ENCODE results near the gene ASTN2. TPM values are rescaled to one million over a fixed set of nuclear protein-coding genes. Genes with fewer than 3 reads are reported as not detected.

ASTN2 gene
- total RNA-seq, 1 experiment from 2014 or later = 1.8 TPM

- H3K9me3 ChIP-seq (replicated peaks) = no peaks in the 10 kb centered on the region
- no peak for DNase-seq (ENCODE audit: low read depth in 1 of 2, low spot score in 2 of 2)
- H3K36me3 ChIP-seq = no peaks in the 10 kb centered on the region
- no peak overlapping the region for H3K27ac ChIP-seq
- H3K4me1 ChIP-seq (replicated peaks) = no peaks in the 10 kb centered on the region
- H3K27me3 ChIP-seq (replicated peaks) = no peaks in the 10 kb centered on the region
- no peak overlapping the region for H3K4me3 ChIP-seq
These were observed 855.9 kb downstream of the ASTN2 start for GRCh38 chr9:116558818-116559540.

GRCh38 chr9:116558035-116558434 lies 856.8 kb downstream of the ASTN2 start:
- no peak for DNase-seq (ENCODE audit: low read depth in 1 of 2, low spot score in 2 of 2)
- Histone ChIP-seq H3K27ac (no peak overlapping the region), H3K9me3 (replicated peaks) (no peaks in the 10 kb centered on the region), H3K27me3 (replicated peaks) (no peaks in the 10 kb centered on the region), H3K4me3 (no peak overlapping the region), H3K4me1 (replicated peaks) (no peaks in the 10 kb centered on the region), H3K36me3 (no peaks in the 10 kb centered on the region)

- no peaks in the 10 kb centered on the region for H3K36me3 ChIP-seq
- no peaks in the 10 kb centered on the region for H3K27me3 ChIP-seq (replicated peaks)
- H3K4me3 ChIP-seq = no peak overlapping the region
- H3K4me1 ChIP-seq (replicated peaks) = no peaks in the 10 kb centered on the region; the same call in 1 of the 2 replicates
- no peaks in the 10 kb centered on the region for H3K9me3 ChIP-seq (replicated peaks)
- H3K27ac ChIP-seq = no peak overlapping the region
- DNase-seq (ENCODE audit: low read depth in 1 of 2, low spot score in 2 of 2) = no peak
These were observed 859.2 kb downstream of the ASTN2 start for GRCh38 chr9:116555556-116556155.

GRCh38 chr9:116555119-116555518 lies 859.7 kb downstream of the ASTN2 start:
- H3K9me3 ChIP-seq (replicated peaks) = no peaks in the 10 kb centered on the region
- no peaks in the 10 kb centered on the region for H3K27me3 ChIP-seq (replicated peaks)
- no peaks in the 10 kb centered on the region for H3K36me3 ChIP-seq
- no peak for DNase-seq (ENCODE audit: low read depth in 1 of 2, low spot score in 2 of 2)
- H3K4me3 ChIP-seq = no peak overlapping the region
- no peaks in the 10 kb centered on the region; the same call in 1 of the 2 replicates for H3K4me1 ChIP-seq (replicated peaks)
- H3K27ac ChIP-seq = no peak overlapping the region

- no peaks in the 10 kb centered on the region for H3K9me3 ChIP-seq (replicated peaks)
- H3K27me3 ChIP-seq (replicated peaks) = no peaks in the 10 kb centered on the region
- no peaks in the 10 kb centered on the region for H3K36me3 ChIP-seq
- H3K4me3 ChIP-seq = no peak overlapping the region
- H3K4me1 ChIP-seq (replicated peaks) = peaks cover 15% of the 10 kb centered on the region
- no peak for DNase-seq (ENCODE audit: low read depth in 1 of 2, low spot score in 2 of 2)
- H3K27ac ChIP-seq = no peak overlapping the region
These were observed 864.0 kb downstream of the ASTN2 start for GRCh38 chr9:116550696-116551436.

- Histone ChIP-seq H3K4me3 (no peak overlapping the region), H3K4me1 (replicated peaks) (peaks cover 15% of the 10 kb centered on the region), H3K36me3 (no peaks in the 10 kb centered on the region), H3K27me3 (replicated peaks) (no peaks in the 10 kb centered on the region), H3K27ac (no peak overlapping the region), H3K9me3 (replicated peaks) (no peaks in the 10 kb centered on the region)
- DNase-seq (ENCODE audit: low read depth in 1 of 2, low spot score in 2 of 2) = no peak
These were observed 864.8 kb downstream of the ASTN2 start for GRCh38 chr9:116549786-116550660.

- H3K36me3 ChIP-seq = no peaks in the 10 kb centered on the region
- H3K4me1 ChIP-seq (replicated peaks) = peaks cover 15% of the 10 kb centered on the region
- no peaks in the 10 kb centered on the region for H3K9me3 ChIP-seq (replicated peaks)
- H3K27me3 ChIP-seq (replicated peaks) = no peaks in the 10 kb centered on the region
- 0 out of 2 replicates have a peak overlapping the region, but pooled peaks have one; percentile 22 for H3K27ac ChIP-seq
- peak; percentile 62 to 77 for DNase-seq (ENCODE audit: low read depth in 1 of 2, low spot score in 2 of 2)
- no peak overlapping the region for H3K4me3 ChIP-seq
These were observed 865.7 kb downstream of the ASTN2 start for GRCh38 chr9:116549061-116549664.

GRCh38 chr9:116547729-116548426 lies 867.0 kb downstream of the ASTN2 start:
- Histone ChIP-seq H3K9me3 (replicated peaks) (no peaks in the 10 kb centered on the region), H3K27ac (no peak overlapping the region), H3K36me3 (no peaks in the 10 kb centered on the region), H3K27me3 (replicated peaks) (no peaks in the 10 kb centered on the region), H3K4me1 (replicated peaks) (peaks cover 15% of the 10 kb centered on the region), H3K4me3 (no peak overlapping the region)
- DNase-seq (ENCODE audit: low read depth in 1 of 2, low spot score in 2 of 2) = no peak

GRCh38 chr9:116546711-116547581 lies 867.9 kb downstream of the ASTN2 start:
- Histone ChIP-seq H3K27ac (no peak overlapping the region), H3K9me3 (replicated peaks) (no peaks in the 10 kb centered on the region), H3K36me3 (no peaks in the 10 kb centered on the region), H3K4me3 (no peak overlapping the region), H3K4me1 (replicated peaks) (peaks cover 15% of the 10 kb centered on the region), H3K27me3 (replicated peaks) (no peaks in the 10 kb centered on the region)
- DNase-seq (ENCODE audit: low read depth in 1 of 2, low spot score in 2 of 2) = no peak

- DNase-seq (ENCODE audit: low read depth in 1 of 2, low spot score in 2 of 2) = no peak
- H3K27ac ChIP-seq = no peak overlapping the region
- H3K4me1 ChIP-seq (replicated peaks) = peaks cover 14% of the 10 kb centered on the region
- H3K9me3 ChIP-seq (replicated peaks) = no peaks in the 10 kb centered on the region
- no peaks in the 10 kb centered on the region for H3K36me3 ChIP-seq
- H3K27me3 ChIP-seq (replicated peaks) = no peaks in the 10 kb centered on the region
- no peak overlapping the region for H3K4me3 ChIP-seq
These were observed 870.0 kb downstream of the ASTN2 start for GRCh38 chr9:116544896-116545295.

GRCh38 chr9:116543731-116544400 lies 871.0 kb downstream of the ASTN2 start:
- Histone ChIP-seq H3K4me3 (no peak overlapping the region), H3K27me3 (replicated peaks) (no peaks in the 10 kb centered on the region), H3K4me1 (replicated peaks) (peaks cover 4% of the 10 kb centered on the region), H3K36me3 (no peaks in the 10 kb centered on the region), H3K9me3 (replicated peaks) (no peaks in the 10 kb centered on the region), H3K27ac (no peak overlapping the region)
- DNase-seq (ENCODE audit: low read depth in 1 of 2, low spot score in 2 of 2) = no peak
